Measurements from ENCODE around the gene LAMB4. TPM values are rescaled to one million over a fixed set of nuclear protein-coding genes. Genes with fewer than 3 reads are reported as not detected.

The LAMB4 gene
- total and polyA plus RNA-seq, 2 of the 8 experiments (the other 6 are each of a cell fraction or from before 2014, with no cell fraction given) = not detected

- no peak for TF ChIP-seq GABPA (IDR thresholded peaks at IDR 0.05; ENCODE audit: borderline replicate concordance, insufficient read depth, low read length)
- TF ChIP-seq SAP30 (IDR thresholded peaks at IDR 0.05; ENCODE audit: insufficient read depth, insufficient replicate concordance, low read length) = no peak
- no peak for TF ChIP-seq BRCA1 (IDR thresholded peaks at IDR 0.05; ENCODE audit: low read depth, low read length)
- no peak for TF ChIP-seq TAF7 (optimal IDR thresholded peaks at IDR 0.05; ENCODE audit: borderline replicate concordance, low read depth, low read length)
Observed at GRCh38 chr7:108091461-108091831, 38.7 kb downstream of the LAMB4 start (continued).

Data from H1 (cell line).